IPS-NIHi7 (cell line): ENCODE data around the gene HOXA13.

Experiments used
- DNase-seq: peaks from one replicate; pipeline ENCODE4 v3.0.0; 2012; ENCODE audit warnings: mixed read lengths; ENCODE audit errors: extremely low spot score

HOXA13 gene

DNA sequence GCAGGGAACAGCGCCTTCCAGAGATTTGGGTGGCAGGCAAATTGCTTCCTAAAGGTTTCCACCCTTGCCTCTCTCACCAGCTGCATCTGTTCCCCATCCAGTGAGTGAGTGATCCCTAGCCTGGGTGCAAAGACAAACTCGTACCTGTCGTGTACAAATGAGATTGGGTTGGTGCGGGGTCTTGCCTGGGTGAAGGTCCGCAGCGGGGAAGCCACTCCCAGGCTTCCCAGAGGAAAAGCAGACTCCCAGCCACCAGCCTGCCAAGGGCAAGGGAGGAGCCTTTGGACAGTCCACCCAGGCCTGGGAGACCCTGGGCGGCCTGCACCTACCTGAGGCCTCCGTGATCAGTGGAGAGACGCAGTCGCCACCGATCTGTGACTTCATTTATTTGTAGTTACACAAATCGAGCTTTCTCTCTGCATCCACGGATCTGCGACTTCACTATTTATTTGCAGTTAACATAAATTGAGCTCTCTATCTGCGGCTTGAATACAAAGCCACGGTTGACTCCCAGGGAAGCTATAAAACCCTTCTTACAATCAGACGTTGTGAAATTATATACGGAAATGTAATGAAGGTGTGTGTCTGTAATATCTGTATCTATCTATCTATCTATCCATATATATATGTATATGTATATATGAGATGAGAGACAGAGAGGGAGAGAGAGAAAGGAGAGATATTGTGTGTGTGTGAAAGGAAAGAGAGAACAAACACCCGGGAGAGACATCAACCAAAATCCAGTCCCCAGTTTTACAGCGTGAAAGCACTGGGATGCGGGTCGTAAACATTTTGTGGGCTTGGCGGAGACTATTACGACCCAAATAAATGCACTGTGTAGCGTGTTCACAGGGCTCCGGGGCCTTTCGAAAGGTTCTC, 40.4 kb downstream of the HOXA13 start:
- no peak for DNase-seq

DNA sequence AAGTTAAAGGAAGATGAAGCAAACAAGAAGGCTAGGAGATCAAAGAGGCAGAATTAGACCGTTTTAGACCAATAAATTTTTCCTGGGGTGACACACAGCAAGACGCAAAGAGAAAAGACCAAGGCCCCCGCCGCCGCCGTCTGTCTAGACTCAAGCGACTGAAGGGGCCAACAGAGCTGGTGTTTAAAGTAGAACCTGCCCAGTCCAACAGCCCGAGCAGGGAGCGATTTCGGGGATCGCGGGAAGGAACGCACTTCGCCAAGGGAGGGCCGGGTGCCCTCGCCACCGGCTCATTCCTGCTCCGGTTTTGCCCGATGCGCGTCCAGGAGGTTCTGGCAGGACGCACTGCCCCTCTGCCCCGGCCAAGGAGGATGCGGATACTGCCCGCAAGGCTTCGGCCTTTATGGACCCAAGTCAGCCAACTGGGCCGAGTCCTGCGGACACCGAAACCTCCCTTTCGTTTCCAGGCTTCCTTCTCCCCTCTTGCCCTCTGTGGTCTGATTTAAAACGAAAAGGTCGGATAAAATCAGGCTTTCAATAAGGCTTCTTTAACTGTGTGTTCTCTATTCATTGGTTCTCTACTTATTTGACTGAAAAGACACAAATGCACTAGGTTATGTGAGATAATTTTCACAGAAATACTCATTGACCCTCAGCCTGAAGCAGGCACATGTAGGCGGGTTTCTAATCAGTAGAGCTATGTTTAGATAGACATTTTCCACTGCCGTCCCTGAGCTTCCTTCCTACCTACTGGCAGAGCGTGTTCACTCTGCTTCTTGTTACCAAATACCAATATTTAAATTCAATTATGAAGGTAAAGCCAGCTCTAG, 41.2 kb downstream of the HOXA13 start:
- DNase-seq = no peak

DNA sequence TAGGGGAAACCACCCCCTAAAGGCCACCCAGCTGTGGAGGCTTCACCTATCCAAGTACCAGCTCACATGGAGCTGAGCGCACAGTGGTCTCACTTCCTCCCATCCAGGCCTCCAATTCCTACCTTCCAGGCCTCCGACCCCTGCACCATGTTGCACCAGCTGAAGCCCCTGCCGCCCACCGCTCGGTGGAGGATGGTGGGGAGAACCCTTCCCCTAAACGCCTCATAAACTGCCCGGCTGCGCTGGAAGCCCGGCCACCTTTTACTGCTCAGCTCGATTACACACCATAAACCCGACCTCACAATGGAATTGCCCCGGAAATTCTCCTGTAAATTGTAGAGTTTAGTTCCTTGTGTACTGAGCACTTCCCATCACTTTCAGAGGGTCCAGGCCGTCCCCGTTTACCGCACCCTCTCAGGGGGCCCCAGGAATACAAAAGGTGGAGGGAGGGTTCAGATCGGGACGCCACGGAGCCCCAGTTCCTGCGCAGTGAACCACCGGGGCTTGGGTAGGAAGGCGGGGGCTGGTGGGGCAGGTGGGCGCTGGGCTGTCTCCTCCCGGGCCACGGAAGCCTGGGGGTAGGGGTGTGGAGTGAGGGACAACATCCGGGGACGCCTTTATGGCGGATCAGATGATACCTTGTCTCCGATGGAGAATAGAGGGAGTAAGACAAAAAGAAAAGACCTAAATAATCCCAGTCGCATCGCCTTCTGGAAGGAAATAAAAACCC, 42.0 kb downstream of the HOXA13 start:
- no peak for DNase-seq

DNA sequence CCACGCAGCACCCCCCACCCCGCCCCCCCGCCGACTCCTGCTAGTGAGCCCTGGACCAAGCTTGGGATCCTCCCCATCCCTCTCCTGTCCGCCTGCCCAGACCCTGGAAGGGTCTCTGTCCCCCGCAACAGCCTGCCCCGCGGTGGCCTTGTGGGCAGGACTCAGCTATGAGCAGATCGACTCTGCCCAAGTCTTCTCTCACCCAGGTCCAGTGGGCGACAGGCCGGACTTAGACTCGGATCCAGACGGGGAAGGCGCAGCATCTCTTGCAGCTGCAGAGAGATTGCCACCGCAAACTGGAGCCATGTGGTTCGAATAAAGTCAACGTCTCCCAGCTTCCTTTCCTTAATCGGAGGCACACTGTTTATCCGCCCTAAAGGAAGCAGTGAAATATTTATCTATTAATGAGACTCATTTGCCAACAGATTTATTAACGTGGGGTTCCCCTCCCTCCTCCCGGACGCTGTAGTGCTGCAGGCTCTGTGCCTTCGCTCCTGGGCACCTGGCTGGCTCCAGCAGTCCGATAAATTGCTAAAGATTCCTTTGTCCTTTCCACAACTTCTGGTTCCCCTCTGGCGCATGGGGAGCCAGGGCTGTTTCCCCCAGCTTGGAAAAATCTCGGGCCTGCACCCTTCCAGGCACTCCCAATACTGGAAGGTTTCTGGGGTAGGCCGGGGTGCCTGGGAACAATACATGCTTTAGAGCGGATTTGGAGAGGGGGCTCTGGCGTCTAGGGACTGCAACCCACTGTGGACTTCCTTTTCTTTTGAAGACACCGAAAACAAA, 42.8 kb downstream of the HOXA13 start:
- no peak for DNase-seq

DNA sequence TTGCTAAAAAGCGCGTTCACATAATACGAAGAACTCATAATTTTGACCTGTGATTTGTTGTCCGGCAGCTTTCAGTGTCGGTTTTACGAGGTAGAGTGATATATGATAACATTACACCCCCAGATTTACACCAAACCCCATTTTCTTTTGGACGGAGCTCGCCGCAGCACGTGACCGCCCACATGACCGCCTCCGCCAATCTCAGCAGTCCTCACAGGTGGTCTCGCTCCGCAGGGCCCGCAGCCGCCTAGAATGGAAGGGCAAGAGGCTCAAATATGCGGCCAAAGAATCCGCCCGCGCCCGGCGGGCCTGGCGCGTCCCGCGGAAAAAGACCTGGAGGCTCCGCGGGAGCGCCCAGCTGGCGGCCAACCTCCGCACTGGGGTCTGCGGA, 43.4 kb downstream of the HOXA13 start, which contains the start of gene HOXA7:
TSS of gene HOXA7 (minus strand) at position 168 of the 391 bp plus-strand sequence. CDS start at position 38, 130 bp downstream.
- peak; percentile 62 for DNase-seq

DNA sequence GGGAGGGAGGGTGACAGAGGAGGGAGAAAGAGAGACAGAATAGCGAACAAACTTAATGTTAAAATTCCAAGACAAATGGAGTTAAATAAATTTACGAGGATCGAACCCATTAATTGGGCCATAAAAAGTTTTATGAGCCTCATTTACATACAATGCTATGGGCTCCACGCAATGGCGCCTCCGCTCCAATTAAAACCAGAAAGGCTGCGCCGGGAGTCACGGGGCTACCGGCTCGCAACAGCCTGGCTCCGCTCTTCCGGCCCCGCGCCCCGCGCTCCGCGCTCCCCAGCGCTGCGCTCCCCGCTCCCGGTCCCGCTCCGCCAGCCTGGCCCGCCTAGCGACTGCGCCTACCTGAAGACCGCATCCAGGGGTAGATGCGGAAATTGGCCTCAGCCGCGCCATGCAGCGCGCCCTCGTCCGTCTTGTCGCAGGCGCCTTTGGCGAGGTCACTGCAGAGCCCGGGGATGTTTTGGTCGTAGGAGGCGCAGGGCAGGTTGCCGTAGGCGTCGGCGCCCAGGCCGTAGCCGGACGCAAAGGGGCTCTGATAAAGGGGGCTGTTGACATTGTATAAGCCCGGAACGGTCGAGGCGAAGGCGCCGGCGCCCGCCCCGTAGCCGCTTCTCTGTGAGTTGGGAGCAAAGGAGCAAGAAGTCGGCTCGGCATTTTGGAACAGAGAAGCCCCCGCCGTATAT, 43.9 kb downstream of the HOXA13 start:
- DNase-seq = no peak

DNA sequence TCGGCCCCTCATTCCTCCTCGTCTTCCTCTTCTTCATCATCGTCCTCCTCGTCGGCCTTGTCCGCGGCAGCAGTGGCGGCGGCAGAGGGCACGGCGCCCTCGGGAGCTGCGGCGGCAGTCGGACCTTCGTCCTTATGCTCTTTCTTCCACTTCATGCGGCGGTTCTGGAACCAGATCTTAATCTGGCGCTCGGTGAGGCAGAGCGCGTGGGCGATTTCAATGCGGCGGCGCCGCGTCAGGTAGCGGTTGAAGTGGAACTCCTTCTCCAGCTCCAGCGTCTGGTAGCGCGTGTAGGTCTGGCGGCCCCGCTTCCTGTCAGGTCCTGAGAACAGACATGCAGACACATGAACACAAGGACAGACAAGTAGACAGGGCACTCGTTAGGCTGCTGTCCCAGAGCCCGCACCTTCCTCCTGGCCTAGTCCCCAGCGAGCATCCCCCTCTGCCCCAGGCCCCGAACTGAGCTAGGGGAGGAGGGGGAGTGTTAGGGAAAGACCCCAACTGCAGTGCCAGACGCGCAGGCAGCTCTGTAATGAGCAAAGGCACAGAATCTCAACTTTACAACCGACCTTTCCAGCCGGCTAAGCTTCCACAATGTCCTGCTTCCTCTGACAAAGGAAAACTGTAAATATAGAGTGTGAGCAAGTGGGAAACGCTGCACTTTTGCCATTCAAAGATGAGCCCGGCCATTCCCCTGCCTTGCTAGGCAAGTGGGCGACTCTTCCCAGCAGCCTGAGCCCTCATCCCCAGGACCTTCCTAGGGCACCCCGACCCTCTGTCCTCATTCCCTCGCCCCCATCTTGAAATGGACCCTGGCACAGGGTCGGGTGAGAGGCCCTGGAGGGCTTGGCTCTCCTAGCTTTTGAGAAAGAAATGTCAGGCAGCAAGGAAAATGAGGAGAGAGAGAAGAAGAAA, 44.7 kb downstream of the HOXA13 start:
- no peak for DNase-seq

DNA sequence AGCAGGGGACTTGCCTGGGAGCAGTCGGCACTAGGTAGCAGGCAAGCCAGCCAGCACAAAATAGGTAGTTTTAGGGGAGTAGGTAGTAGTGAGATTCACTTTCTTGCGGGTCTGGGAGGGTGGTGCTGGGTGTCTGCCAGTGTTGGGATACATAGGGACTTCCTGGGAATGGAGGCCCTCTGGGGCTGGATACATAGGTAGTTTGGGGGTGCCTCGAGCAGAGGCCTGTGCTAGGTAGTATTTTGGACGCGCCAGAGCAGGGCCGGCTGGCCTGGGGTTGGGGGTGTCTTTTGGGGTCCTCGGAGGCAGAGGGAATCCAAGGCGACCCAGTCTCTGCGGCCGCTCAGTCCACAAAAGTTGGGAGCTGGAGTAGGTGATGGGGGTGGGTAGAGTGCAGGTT, 45.5 kb downstream of the HOXA13 start:
- no peak for DNase-seq

DNA sequence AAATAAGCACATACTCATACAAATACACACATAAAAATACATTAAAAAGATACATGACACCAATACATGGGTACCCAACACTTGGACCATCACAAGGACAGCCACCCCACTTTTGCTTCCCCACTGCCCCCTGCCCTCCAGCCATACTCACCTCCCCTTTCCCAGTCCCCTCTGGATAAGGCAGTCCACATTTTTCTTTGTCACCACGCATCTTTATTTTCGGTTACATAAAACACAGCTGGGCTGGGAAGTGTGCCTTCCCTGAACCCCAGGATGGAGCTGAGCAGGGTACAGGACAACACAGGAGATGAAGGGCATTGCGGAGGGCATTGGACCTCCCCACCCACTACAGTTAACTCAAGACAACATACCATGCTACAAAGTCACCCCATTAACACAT, 46.4 kb downstream of the HOXA13 start:
- DNase-seq = no peak

DNA sequence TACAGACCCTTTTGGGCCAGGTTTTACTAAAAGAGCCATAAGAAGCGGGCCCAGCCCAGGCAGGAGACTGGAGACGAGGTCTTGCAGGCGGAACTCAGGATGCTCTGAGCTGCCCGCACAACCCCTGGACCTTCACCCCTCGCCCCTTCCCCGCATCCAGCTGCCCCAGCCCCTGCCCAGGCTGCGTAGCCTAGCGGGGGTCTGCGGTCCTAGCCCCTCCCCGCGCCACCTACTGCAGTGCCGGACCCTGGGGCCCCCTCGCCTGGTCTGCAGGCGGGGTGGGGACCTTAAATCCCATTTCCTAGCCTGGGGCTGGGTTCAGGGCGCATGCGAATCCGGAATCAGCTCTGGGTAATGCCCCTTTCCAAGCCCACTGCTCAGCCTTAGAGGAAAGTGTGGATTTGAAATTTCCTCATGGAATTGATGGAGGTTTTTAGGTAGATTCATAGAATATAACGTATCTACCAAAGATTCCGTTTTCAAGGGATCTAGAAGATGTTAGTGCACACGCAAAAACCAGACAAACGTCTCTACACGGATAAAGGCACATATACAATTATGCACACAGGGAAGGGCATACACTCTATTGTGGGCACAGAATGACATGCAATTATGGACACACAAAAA, 47.0 kb downstream of the HOXA13 start:
- DNase-seq = no peak

DNA sequence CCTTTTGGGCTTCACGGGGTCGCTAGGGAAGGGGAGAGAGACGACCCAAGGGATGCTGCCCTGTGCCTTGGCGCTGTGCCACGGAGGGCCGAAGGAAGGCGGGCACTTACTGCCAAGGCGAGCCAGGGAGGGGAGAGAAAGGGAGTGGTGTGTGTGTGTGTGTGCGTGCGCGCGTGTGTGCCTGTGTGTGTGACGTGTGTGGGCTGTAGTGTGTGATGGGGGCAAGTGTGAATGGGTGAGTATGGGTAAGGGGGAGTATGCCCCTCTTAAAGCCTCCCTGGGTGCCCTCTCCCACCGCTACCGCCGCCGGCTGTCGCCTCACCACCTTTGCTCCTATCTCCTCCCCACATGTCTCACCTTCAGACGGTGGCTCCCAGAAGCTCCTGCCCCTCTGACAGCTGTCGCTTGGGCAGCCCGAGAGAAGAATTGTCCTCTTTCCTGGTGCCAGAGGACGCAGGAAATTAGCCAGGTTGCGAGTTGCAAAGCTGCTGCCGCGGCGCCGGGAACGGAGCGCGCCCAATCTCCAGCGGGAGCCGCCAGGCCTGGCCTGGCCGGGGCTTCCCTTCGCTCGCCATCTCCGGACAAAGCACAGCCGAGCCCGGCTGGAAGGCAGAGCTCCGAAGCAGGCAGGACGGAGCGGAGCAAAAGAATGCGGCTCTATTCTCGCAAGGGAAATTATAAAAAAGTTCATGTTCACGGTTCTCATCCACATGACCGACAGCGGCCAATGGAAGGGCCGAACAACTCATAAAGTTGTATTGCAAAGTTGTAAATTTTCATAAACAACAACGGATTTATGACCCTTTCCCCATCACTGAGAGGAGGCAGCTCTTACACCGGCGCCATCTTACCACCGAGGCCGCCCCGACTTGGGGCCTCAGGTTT, 47.7 kb downstream of the HOXA13 start, which contains the start of gene HOXA3:
TSS of gene HOXA3 (minus strand) at position 653 of the 885 bp plus-strand sequence. CDS start 41,943 bp downstream, outside the sequence.
- no peak for DNase-seq

DNA sequence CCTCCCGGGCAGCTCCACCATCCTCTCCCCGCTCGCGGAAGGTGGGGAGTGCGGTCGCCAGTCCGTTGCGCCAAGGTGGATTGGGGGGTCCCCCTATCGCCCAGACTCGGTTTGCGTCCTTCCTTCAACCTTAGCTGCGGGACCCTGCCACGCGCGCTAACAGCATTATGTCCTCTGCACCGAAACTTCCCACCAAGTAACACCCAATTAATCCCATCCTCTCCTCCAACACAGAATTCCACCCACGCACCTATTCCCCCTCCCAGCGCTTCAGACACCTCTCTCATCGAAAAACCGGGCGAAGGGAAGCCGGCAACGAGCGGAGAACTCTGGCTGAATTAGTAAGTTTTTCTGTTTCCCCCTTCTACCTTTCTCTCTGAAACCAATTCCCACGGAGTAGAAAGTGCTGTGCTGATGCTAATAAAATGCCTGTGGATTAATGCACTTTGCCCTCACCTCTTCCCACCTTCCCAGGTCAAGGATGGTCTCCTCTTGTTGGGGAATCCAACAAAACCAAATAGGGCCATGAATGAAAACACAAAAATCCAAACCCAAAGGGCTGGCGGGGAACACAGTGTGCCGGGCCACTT, 48.5 kb downstream of the HOXA13 start:
- peak; percentile 3 for DNase-seq

DNA sequence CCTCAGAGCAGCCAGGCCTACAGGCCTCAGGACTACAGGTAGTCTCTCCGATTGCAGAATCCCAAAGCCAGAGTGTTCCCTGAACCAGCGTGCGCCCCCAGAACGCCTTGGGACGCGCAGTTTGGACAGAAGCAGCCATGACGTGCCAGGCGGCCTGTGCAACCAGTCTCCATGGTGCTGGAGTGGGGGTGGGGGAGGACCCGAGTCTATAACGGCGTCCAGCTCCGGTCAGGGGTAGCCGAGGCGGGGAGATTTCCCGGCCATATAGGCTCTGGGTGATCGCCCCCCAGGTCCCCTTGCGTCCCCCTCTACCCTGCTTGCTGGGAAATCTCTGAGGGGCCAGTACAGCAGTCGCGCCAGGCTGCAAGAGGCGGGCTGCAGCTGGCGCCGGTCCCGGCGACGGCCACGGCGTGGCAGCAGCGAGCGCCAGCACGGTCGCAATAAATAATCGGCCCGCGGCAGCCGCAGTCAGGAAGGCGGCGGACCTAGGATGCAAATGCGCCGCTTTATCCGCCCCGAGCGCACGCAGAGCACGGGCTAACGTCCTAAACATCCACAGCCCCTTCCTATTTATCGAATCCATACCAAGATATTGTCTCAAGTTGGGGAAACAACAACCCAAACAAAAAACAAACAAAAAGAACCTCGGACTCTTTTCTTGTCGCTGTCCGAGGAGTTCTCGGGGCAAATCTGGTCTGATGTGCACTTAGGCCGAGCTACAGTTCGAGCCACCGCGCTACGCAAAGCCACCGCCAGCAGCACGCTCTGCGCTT, 49.1 kb downstream of the HOXA13 start:
- DNase-seq = peak; percentile 81

DNA sequence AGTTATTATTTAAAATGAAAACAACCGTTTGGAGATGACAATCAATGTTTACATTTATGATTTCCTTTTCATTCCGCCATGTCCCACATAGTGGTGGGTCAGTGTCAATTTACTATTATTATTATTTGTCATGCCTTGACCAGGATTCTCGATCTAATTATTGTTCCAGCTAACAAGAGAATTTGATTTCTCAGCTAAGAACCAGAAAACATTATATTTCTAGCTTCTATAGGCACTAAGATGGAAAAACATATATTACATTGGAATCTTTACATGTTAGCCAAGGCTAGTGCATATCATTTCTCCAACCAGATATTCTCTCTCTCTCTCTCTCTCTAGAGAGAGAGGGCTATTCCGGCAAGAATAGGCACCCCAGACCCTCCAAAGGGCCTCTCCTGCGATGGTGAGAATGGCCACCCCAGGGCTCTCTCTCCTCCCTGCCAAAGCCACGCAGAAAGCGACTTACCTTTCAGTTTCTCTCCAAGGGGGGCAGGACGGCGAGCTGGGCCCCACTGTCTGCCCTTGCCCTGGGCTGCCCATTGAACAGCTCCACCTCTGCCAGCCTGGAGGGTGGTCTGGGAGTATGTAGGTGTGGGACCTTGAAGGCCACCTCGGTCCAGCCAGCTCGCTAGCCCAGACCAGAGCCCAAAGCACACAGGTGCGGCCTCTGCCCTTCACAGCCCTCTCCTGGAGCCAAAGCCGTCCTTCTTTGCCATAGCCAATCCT, 49.9 kb downstream of the HOXA13 start:
- DNase-seq = no peak

DNA sequence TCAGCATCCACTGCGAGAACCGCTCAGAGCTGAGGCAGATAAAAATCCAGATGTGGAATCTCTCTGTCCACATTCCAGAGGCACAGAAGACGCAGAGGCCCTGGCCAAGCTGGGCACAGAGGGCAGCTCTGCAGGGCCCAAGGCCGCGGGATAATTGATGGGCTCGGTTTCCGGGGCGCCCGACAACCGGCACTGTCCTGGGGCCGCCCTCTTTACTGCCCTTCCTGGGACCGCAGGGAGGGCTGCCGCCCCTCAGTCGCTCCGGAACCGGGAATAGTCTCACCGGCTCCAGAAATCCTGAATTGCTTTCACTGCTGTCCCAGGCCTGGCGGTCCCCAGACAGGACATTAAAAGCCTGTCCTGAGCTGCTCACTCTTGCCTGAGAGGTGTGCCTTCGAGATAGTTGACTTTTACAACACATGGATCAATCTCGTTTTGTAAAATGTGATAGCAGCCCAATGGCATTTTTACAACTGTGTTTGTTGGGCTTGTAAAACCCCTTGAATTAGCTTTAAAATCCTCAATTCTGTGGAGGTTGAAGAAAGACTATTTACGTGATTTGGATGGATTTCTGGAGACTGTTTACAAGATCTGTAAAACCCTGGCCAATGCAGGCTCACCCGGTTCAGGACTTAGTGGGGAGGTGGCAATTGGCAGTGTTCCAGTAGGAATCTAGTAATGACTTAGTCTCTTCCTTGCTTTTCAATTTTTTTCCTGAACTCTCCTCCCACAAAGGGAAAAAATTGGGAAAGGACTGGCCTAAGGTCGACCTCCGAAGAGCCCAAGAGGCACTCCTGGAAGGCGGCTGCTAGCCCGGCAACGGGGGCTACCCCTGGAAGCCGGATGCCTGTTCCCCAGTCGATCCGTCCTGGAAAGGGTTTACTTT, 50.9 kb downstream of the HOXA13 start:
- DNase-seq = no peak
